Thyroid gland (tissue), 4 donors: Measurements from ENCODE around the gene RAB18.
"Not testable (repeated sequence)": the region's sequence is repeated elsewhere in the genome, so short reads cannot be mapped to it uniquely, and the experiment has no call there.

ENCODE experiments used
- POLR2A ChIP-seq, 2 donors: fragments of 450-650 bp; IDR thresholded peaks; one replicate each; pipeline ENCODE4 v1.6.1; 2017; ENCODE audit warnings: antibody characterized with exemption in 2 of 2, mild to moderate bottlenecking in 2 of 2, moderate library complexity in 1 of 2
- TF ChIP-seq, protein P1 (sequence below), 6 experiments: fragments of 200-600 bp in 3 of 6; fragments of 450-650 bp in 3 of 6; sonication (generic) in 3 of 6; IDR thresholded peaks; one replicate each; pipeline ENCODE4 v1.5.1; 2016 to 2019; ENCODE audit warnings: antibody characterized with exemption in 6 of 6, mild to moderate bottlenecking in 2 of 6, inconsistent platforms in 1 of 6, moderate library complexity in 1 of 6

DNA sequence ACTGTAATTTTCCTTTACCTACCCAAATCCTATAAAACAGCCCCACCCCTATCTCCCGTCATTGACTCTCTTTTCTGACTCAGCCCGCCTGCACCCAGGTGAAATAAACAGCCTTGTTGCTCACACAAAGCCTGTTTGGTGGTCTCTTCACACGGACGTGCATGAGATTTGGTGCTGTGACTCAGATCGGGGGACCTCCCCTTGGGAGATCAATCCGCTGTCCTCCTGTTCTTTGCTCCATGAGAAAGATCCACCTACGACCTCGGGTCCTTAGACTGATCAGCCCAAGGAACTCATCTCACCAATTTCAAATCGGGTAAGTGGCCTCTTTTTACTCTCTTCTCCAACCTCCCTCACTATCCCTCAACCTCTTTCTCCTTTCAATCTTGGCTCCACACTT lies 38.5 kb upstream of the RAB18 start:
- TF ChIP-seq, protein P1, sequence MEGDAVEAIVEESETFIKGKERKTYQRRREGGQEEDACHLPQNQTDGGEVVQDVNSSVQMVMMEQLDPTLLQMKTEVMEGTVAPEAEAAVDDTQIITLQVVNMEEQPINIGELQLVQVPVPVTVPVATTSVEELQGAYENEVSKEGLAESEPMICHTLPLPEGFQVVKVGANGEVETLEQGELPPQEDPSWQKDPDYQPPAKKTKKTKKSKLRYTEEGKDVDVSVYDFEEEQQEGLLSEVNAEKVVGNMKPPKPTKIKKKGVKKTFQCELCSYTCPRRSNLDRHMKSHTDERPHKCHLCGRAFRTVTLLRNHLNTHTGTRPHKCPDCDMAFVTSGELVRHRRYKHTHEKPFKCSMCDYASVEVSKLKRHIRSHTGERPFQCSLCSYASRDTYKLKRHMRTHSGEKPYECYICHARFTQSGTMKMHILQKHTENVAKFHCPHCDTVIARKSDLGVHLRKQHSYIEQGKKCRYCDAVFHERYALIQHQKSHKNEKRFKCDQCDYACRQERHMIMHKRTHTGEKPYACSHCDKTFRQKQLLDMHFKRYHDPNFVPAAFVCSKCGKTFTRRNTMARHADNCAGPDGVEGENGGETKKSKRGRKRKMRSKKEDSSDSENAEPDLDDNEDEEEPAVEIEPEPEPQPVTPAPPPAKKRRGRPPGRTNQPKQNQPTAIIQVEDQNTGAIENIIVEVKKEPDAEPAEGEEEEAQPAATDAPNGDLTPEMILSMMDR (IDR thresholded peaks at IDR 0.05): not testable (repeated sequence)
- not testable (repeated sequence) for TF ChIP-seq POLR2A (IDR thresholded peaks at IDR 0.05)
